ENCODE data around the gene NDUFS2. TPM values are rescaled to one million over a fixed set of nuclear protein-coding genes. Genes with fewer than 3 reads are reported as not detected.
A peak's percentile ranks its signal among the peaks of the same experiment; 100 is the strongest.

NDUFS2 gene
- total RNA-seq, 1 experiment from 2014 or later: 76.2 TPM

DNA sequence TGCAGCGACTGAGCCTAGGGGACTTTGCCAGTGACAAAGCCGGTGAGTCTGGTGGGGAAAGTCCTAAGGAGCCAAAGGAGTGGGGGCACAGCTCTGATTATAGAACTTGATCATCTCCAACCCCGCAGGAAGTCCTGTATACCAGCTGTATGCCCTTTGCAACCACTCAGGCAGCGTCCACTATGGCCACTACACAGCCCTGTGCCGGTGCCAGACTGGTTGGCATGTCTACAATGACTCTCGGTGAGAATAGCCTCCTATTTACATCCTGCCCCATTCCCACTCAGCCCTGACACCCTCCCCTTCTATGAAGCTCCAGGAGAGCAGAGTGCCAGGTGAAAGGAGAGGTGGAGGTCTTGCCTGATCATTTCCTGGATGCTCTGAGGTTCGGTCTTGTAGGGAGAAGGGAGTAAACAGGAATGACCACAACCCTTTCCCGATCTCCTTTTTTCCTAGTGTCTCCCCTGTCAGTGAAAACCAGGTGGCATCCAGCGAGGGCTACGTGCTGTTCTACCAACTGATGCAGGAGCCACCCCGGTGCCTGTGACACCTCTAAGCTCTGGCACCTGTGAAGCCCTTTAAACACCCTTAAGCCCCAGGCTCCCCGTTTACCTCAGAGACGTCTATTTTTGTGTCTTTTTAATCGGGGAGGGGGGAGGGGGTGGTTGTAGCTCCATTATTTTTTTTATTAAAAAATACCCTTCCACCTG is 37.1 kb upstream of the NDUFS2 start:
- no peaks in the 10 kb centered on the region for H3K27me3 ChIP-seq (replicated peaks)
- no peaks in the 10 kb centered on the region for H3K9me3 ChIP-seq (replicated peaks)
- H3K27ac ChIP-seq: peak overlapping the region; percentile 80
- H3K36me3 ChIP-seq: peaks cover 48% of the 10 kb centered on the region
- peak overlapping the region; percentile 54 for H3K4me3 ChIP-seq
- H3K4me1 ChIP-seq (replicated peaks): peaks cover 20% of the 10 kb centered on the region
- no peak for DNase-seq (ENCODE audit: low read depth in 1 of 2, low spot score in 2 of 2)

DNA sequence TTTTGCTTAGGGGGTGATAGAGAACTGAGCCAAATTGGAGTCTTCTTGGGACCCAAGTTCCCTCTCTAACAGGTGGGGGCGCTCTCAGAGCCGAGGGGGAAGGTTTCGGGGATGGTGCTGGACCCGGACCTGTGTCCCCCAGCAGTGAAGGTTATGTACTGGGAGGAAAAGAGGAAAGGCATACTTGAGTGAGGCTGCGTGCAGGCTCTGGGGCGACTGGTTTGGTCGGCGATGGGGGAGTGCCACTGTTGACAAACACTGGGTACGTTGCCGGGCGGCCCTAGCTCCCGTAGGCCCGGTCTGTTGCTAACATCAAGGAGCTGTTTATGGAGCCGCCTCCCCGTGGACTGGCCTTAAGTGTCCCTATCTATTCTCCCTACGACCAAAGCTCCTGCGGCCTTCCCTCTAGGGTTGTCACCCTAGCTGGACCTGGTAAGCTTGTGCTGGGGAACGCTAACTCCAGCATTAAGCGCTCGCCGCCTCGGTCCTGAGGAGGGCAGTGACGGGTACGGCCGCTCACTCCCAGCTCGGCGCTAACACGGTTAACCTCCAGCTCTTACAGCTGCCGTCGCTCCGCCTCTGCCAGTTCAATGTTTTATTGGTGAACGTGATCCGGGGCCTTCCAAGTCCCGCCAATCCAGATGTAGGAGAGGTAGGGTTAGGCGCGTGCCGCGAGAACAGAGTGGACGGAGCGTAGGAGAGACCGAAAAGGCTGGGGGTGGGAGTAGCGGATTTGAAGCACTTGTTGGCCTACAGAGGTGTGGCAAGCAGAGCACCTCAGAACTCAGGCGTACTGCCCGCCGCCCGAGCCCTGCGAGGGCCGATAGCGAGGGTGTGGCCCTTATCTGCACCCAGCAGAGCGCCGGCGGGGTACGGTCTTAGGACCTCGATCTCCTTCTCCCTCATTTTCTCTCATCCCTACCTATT is 36.2 kb upstream of the NDUFS2 start, which contains the start of gene PPOX:
TSS of gene PPOX (plus strand) at position 685 of the 927 bp plus-strand sequence. CDS start 422 bp downstream, outside the sequence.
- H3K4me3 ChIP-seq: peak within 1 kb of the TSS; percentile 54
- no peaks in the 10 kb centered on the region for H3K27me3 ChIP-seq (replicated peaks)
- peaks cover 15% of the 10 kb centered on the region for H3K4me1 ChIP-seq (replicated peaks)
- H3K9me3 ChIP-seq (replicated peaks): no peaks in the 10 kb centered on the region
- peak within 1 kb of the TSS; percentile 80 for H3K27ac ChIP-seq
- H3K36me3 ChIP-seq: peaks cover 46% of the 10 kb centered on the region
- peak; percentile 92 to 97 for DNase-seq (ENCODE audit: low read depth in 1 of 2, low spot score in 2 of 2)

DNA sequence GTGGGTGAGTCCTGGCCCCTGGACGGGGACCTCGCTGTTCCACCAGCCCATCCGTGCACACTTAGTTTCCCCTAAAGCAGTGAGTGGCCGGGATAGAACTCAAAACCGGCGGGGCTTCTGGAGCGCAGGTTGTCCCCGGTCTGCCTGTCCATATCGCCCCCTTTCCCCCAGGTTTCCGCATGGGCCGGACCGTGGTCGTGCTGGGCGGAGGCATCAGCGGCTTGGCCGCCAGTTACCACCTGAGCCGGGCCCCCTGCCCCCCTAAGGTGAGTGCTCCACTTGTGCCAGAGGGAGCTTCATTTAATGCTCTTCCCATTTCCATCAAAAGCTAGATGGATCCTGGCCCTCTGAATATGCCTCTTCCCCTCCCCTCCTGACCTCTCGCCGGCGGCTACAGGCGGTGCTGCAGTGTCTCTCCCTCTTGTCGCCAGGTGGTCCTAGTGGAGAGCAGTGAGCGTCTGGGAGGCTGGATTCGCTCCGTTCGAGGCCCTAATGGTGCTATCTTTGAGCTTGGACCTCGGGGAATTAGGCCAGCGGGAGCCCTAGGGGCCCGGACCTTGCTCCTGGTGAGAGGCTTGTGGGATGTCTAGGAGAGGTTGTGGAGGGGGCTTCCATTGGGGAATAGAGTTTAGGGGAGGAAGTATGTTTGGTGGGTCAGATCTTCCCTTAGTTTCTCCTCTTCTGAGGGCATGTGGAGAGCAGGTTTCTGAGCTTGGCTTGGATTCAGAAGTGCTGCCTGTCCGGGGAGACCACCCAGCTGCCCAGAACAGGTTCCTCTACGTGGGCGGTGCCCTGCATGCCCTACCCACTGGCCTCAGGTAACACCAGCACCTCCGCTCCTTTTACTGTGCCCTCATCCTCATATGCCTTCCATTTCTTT is 35.3 kb upstream of the NDUFS2 start:
- no peaks in the 10 kb centered on the region for H3K27me3 ChIP-seq (replicated peaks)
- peak overlapping the region; percentile 54 for H3K4me3 ChIP-seq
- peaks cover 52% of the 10 kb centered on the region for H3K36me3 ChIP-seq
- no peak for DNase-seq (ENCODE audit: low read depth in 1 of 2, low spot score in 2 of 2)
- no peaks in the 10 kb centered on the region for H3K9me3 ChIP-seq (replicated peaks)
- no peak overlapping the region for H3K27ac ChIP-seq
- H3K4me1 ChIP-seq (replicated peaks): peaks cover 15% of the 10 kb centered on the region

DNA sequence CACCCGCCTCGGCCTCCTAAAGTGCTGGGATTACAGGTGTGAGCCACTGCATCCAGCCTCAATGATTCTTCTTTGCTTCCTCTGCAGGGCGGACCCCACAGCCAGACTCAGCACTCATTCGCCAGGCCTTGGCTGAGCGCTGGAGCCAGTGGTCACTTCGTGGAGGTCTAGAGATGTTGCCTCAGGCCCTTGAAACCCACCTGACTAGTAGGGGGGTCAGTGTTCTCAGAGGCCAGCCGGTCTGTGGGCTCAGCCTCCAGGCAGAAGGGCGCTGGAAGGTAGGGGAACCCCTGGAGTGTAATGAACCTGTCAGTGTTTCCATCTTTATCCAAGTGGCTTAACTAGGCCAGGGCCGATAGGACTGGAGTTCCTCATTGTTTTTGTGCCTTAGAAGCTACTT is 33.3 kb upstream of the NDUFS2 start:
- Histone ChIP-seq H3K9me3 (replicated peaks) (no peaks in the 10 kb centered on the region), H3K36me3 (peaks cover 59% of the 10 kb centered on the region), H3K4me3 (no peak overlapping the region), H3K4me1 (replicated peaks) (peaks cover 15% of the 10 kb centered on the region), H3K27me3 (replicated peaks) (no peaks in the 10 kb centered on the region), H3K27ac (no peak overlapping the region)
- no peak for DNase-seq (ENCODE audit: low read depth in 1 of 2, low spot score in 2 of 2)

DNA sequence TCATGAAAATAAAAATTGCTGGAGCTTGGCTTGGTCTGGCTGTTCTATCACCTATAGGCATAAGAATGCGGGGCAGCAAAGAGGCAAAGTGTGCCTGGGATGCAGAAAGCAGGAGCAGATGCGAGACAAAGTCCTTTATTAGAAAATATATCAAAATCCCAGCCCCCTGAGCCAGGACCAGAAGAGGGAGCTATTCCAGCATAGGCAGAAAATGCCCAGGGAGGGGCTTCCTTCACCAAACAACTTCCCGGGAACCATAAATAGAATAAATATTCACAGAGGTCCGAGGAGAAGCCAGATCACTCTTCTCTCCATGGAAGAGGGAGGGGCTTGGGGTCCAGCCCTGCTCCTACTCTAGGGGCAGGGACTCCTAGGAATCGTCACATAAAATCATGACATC is 31.0 kb upstream of the NDUFS2 start:
- no peak overlapping the region for H3K4me3 ChIP-seq
- no peak for DNase-seq (ENCODE audit: low read depth in 1 of 2, low spot score in 2 of 2)
- H3K27ac ChIP-seq: no peak overlapping the region
- H3K4me1 ChIP-seq (replicated peaks): 0 out of 2 replicates have a peak, but pooled peaks cover 5% of the 10 kb centered on the region
- H3K9me3 ChIP-seq (replicated peaks): no peaks in the 10 kb centered on the region
- H3K27me3 ChIP-seq (replicated peaks): no peaks in the 10 kb centered on the region
- H3K36me3 ChIP-seq: peaks cover 64% of the 10 kb centered on the region

GRCh38 chr1:161171696-161172095 is 30.5 kb upstream of the NDUFS2 start:
- Histone ChIP-seq H3K4me3 (no peak overlapping the region), H3K9me3 (replicated peaks) (no peaks in the 10 kb centered on the region), H3K4me1 (replicated peaks) (peaks cover 9% of the 10 kb centered on the region), H3K36me3 (peaks cover 64% of the 10 kb centered on the region), H3K27ac (no peak overlapping the region), H3K27me3 (replicated peaks) (no peaks in the 10 kb centered on the region)
- no peak for DNase-seq (ENCODE audit: low read depth in 1 of 2, low spot score in 2 of 2)

- DNase-seq (ENCODE audit: low read depth in 1 of 2, low spot score in 2 of 2): no peak
- Histone ChIP-seq H3K27ac (no peak overlapping the region), H3K9me3 (replicated peaks) (no peaks in the 10 kb centered on the region), H3K36me3 (peaks cover 67% of the 10 kb centered on the region), H3K27me3 (replicated peaks) (no peaks in the 10 kb centered on the region), H3K4me1 (replicated peaks) (peaks cover 6% of the 10 kb centered on the region), H3K4me3 (no peak overlapping the region)
Observed at GRCh38 chr1:161172349-161172748, 29.8 kb upstream of the NDUFS2 start.

GRCh38 chr1:161172776-161173376 is 29.3 kb upstream of the NDUFS2 start:
- H3K27me3 ChIP-seq (replicated peaks): no peaks in the 10 kb centered on the region
- H3K9me3 ChIP-seq (replicated peaks): no peaks in the 10 kb centered on the region
- peaks cover 67% of the 10 kb centered on the region for H3K36me3 ChIP-seq
- no peak overlapping the region for H3K27ac ChIP-seq
- H3K4me3 ChIP-seq: no peak overlapping the region
- no peak for DNase-seq (ENCODE audit: low read depth in 1 of 2, low spot score in 2 of 2)
- peaks cover 11% of the 10 kb centered on the region for H3K4me1 ChIP-seq (replicated peaks)

- peaks cover 12% of the 10 kb centered on the region for H3K4me1 ChIP-seq (replicated peaks)
- H3K9me3 ChIP-seq (replicated peaks): no peaks in the 10 kb centered on the region
- H3K4me3 ChIP-seq: no peak overlapping the region
- no peaks in the 10 kb centered on the region for H3K27me3 ChIP-seq (replicated peaks)
- H3K27ac ChIP-seq: no peak overlapping the region
- H3K36me3 ChIP-seq: peaks cover 67% of the 10 kb centered on the region
- DNase-seq (ENCODE audit: low read depth in 1 of 2, low spot score in 2 of 2): no peak
Observed at GRCh38 chr1:161173711-161174110, 28.5 kb upstream of the NDUFS2 start.

GRCh38 chr1:161174911-161175310 is 27.3 kb upstream of the NDUFS2 start:
- Histone ChIP-seq H3K27me3 (replicated peaks) (no peaks in the 10 kb centered on the region), H3K36me3 (peaks cover 56% of the 10 kb centered on the region), H3K9me3 (replicated peaks) (no peaks in the 10 kb centered on the region), H3K4me3 (no peak overlapping the region), H3K27ac (no peak overlapping the region), H3K4me1 (replicated peaks) (peaks cover 12% of the 10 kb centered on the region)
- DNase-seq (ENCODE audit: low read depth in 1 of 2, low spot score in 2 of 2): no peak

GRCh38 chr1:161175771-161176453 is 26.3 kb upstream of the NDUFS2 start:
- Histone ChIP-seq H3K4me1 (replicated peaks) (peaks cover 12% of the 10 kb centered on the region), H3K27ac (no peak overlapping the region), H3K36me3 (peaks cover 49% of the 10 kb centered on the region), H3K4me3 (no peak overlapping the region), H3K9me3 (replicated peaks) (no peaks in the 10 kb centered on the region), H3K27me3 (replicated peaks) (no peaks in the 10 kb centered on the region)
- DNase-seq (ENCODE audit: low read depth in 1 of 2, low spot score in 2 of 2): no peak

DNA sequence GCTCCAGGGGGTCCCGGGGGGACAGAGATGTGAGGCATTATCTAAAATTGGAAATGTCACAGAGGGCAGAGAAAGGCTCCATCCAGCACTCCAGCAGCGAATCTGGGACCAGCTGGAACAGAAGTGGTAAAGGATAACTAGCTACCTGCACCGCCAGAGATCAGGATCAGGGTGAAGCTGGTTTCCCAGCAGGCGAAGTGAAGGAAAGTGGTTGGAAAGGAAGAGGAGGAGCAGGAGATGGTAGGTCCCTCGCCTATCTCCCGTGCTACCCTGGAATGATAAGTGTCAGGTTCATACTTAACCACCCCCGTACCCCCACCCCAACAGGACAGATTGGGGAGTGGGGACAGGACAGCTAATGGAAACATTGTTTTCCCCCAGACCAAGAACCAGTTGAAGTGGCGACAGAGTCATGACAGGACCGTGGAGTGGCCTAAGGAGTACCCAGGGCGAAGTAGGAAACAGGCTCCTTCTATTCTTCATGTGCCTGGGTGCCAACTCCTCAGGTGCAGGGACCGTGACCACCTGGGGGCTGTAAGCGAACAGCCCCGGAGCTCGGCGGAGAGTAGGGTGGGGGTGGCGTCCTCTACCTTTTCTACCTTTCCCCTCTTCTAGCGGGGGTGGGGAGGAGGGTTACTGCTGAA is 25.6 kb upstream of the NDUFS2 start:
- Histone ChIP-seq H3K4me3 (peak overlapping the region; percentile 83), H3K36me3 (peaks cover 42% of the 10 kb centered on the region), H3K27ac (peak overlapping the region; percentile 67), H3K4me1 (replicated peaks) (peaks cover 12% of the 10 kb centered on the region), H3K9me3 (replicated peaks) (no peaks in the 10 kb centered on the region), H3K27me3 (replicated peaks) (no peaks in the 10 kb centered on the region)
- no peak for DNase-seq (ENCODE audit: low read depth in 1 of 2, low spot score in 2 of 2)

Data from SJSA1 (cell line).